GM06990 (cell line): ENCODE data around the gene GRK1.

Source experiments
- DNase-seq: peaks from one replicate; pipeline ENCODE4 v3.0.0-alpha.2; 2011; ENCODE audit not compliant: insufficient read length; ENCODE audit errors: extremely low read depth
- H3K27me3 ChIP-seq: replicated peaks from 2 replicates; pipeline ENCODE4 v1.6.0; 2011; ENCODE audit warnings: low read length; ENCODE audit not compliant: control insufficient read depth, insufficient read depth
- H3K36me3 ChIP-seq: 2 replicates; pipeline ENCODE4 v1.5.1; 2011; ENCODE audit warnings: low read length; ENCODE audit not compliant: control insufficient read depth, insufficient read depth
- H3K4me3 ChIP-seq: replicated peaks from 2 replicates; pipeline ENCODE4 v1.5.1; 2011; ENCODE audit warnings: low read depth, mild to moderate bottlenecking, control low read depth, low read length
- TF ChIP-seq, protein P1 (sequence below): IDR thresholded peaks from 2 replicates; pipeline ENCODE4 v1.5.1; 2011; ENCODE audit warnings: low read length, control low read depth, mild to moderate bottlenecking, inconsistent platforms; ENCODE audit not compliant: insufficient read depth, poor library complexity, severe bottlenecking

Gene GRK1

DNA sequence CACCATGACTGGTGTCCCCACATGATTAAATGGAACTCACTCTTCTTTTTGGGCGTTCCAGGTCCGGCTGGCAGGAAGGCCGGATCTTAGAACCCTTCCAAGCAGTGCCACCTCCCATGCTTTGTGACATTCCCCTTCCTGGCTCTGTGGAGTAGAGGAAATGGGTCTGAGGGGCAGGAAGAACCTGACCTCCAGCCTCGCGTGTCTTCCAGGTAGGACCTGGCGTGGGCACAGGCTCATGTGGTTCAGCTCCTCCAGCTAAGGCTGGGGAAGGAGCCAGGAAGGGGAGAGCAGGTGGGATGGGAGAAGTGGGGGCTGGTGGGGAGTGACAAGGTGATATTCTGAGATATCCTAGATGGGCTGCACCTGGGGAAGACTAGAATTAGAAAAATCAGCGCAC lies 94.1 kb downstream of the GRK1 start:
- H3K27me3 ChIP-seq: peaks cover 3% of the 10 kb centered on the region
- no peak for DNase-seq
- H3K36me3 ChIP-seq: no peaks in the 10 kb centered on the region
- TF ChIP-seq, protein P1, sequence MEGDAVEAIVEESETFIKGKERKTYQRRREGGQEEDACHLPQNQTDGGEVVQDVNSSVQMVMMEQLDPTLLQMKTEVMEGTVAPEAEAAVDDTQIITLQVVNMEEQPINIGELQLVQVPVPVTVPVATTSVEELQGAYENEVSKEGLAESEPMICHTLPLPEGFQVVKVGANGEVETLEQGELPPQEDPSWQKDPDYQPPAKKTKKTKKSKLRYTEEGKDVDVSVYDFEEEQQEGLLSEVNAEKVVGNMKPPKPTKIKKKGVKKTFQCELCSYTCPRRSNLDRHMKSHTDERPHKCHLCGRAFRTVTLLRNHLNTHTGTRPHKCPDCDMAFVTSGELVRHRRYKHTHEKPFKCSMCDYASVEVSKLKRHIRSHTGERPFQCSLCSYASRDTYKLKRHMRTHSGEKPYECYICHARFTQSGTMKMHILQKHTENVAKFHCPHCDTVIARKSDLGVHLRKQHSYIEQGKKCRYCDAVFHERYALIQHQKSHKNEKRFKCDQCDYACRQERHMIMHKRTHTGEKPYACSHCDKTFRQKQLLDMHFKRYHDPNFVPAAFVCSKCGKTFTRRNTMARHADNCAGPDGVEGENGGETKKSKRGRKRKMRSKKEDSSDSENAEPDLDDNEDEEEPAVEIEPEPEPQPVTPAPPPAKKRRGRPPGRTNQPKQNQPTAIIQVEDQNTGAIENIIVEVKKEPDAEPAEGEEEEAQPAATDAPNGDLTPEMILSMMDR: no peak
- H3K4me3 ChIP-seq: no peak overlapping the region

DNA sequence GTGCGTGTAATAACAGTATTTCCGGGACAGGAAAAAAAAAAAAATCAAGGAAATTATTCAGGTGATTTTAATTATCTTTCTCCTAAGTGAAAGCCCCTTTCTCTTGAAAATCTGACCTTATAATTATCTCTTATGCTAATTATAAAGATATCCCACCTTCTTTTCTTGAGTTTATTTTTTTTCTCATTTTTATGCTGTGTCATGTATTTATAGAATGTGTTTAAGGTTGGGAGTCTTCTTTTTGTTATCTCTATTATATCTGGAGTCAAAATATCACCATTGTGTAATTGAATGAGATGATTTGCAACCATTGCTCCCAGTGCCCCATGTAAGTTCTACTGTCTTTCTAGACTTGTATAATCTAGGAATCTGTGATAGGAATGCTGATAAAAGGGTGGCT lies 95.1 kb downstream of the GRK1 start:
- no peaks in the 10 kb centered on the region for H3K36me3 ChIP-seq
- TF ChIP-seq, protein P1: no peak
- no peak for DNase-seq
- H3K4me3 ChIP-seq: no peak overlapping the region
- H3K27me3 ChIP-seq: peaks cover 3% of the 10 kb centered on the region

DNA sequence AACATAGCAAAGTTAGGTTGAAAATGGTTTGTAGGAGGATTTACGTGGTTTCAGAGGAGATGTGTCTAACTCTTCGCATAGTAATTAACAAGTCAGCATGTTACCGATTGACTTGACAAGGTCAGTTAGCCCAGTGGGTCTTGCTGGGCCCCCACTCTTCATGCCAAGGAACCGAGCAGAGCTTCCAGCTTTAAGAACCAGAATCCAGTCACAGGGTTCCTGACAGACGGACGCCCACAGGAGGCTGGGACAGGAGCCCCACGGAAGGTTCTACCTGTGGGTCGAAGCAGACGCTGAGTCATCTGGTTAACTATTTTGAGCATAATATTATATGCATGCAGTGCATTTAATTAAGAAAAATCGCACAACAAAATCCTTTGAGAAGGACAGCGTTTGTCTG lies 95.5 kb downstream of the GRK1 start:
- H3K4me3 ChIP-seq: no peak overlapping the region
- peaks cover 3% of the 10 kb centered on the region for H3K27me3 ChIP-seq
- TF ChIP-seq, protein P1: no peak
- DNase-seq: no peak
- H3K36me3 ChIP-seq: no peaks in the 10 kb centered on the region

DNA sequence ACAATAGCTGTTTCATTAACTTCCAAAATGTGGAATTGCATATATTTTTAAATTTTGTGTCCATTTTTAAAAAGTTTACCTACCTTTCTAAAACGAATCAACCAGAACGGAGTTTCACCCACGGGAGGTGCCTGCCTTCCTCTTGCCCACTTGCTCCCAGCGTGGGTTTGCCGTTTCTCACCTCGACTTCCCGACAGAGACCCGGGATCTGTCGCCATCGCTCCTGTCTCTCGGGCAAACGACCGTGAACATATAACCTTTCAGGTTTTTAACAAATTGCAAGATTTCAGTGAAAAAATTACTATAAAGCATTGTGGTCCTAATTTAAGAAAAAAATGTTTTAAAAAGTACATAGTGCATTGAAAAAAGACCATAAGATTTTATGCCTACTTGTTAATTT lies 96.2 kb downstream of the GRK1 start:
- TF ChIP-seq, protein P1: no peak
- H3K36me3 ChIP-seq: no peaks in the 10 kb centered on the region
- no peak overlapping the region for H3K4me3 ChIP-seq
- no peak for DNase-seq
- H3K27me3 ChIP-seq: peaks cover 3% of the 10 kb centered on the region

DNA sequence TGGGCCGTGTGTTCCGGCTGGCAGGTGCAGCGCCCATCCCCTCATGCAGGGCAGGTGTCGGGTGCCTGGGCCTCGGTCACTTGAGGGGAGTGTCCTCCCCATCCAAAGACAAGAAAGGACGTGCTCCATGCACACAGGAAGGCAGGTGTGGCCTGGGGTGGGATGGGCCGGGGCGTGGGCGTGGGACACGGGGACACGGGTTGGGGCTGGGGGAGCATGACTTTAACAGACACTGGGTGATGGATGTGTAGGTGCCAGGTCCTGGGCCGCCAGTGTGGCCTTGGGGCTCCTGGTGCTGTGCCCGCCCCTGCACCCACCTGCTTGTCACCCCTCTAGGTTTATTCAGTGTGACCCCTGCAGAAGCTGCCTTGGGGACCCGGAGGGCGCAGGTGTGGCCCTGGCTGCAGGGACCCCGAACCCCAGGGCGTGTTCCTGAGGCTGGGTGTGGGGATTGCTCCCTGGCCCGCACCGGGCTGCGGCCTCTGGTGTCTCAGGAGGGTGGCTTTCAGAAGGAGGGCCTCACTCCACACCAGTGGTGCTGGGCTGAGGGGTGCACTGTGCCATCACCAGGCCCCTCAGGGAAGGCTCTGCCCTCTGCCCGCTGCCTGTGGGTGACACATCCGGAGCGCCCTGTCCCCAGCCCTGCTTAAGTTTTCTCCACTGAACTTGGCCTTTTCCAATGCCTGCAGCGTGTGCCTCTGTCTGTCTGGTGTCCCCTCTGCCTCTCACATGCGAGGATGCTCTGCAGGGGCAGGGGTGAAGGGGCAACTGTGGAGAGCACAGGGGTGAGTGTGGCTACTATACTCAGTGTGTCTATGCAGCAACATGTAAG lies 97.2 kb downstream of the GRK1 start:
- TF ChIP-seq, protein P1: no peak
- DNase-seq: no peak
- no peaks in the 10 kb centered on the region for H3K36me3 ChIP-seq
- peaks cover 3% of the 10 kb centered on the region for H3K27me3 ChIP-seq
- no peak overlapping the region for H3K4me3 ChIP-seq
